ENCODE results near the gene CUTC.
A peak's percentile ranks its signal among the peaks of the same experiment; 100 is the strongest.

CUTC gene

GRCh38 chr10:99769706-99770105 is 37.7 kb downstream of the CUTC start:
- H3K4me3 ChIP-seq (ENCODE audit: low read length), result no peak overlapping the region
- no peak for DNase-seq (ENCODE audit: low read depth)
- no peak for TF ChIP-seq CTCF (conservative IDR thresholded peaks at IDR 0.05; ENCODE audit: low read length)

GRCh38 chr10:99770408-99771045 is 38.5 kb downstream of the CUTC start:
- DNase-seq (ENCODE audit: low read depth), result no peak
- TF ChIP-seq CTCF (conservative IDR thresholded peaks at IDR 0.05; ENCODE audit: low read length), result no peak
- H3K4me3 ChIP-seq (ENCODE audit: low read length), result no peak overlapping the region

DNA sequence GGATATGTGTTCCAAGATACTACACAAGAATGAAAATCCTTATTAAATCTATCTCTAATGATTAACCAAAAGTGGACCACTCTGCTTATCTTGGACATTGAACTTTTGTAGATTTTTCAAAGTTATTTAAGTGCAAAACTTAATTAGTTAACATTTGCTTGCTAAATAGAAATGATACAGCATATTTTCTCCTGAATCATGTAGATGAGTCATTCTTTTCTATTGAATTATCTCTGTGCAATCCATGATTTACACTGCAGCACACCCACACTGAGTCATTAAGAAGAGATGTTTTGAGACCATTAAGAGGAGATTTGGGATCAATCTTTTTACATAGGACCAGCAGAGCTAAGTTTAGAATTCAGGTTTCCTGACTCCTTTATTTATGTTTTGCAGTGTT is 43.8 kb downstream of the CUTC start:
- no peak overlapping the region for H3K4me3 ChIP-seq (ENCODE audit: low read length)
- no peak for TF ChIP-seq CTCF (conservative IDR thresholded peaks at IDR 0.05; ENCODE audit: low read length)
- peak; percentile 87 for DNase-seq (ENCODE audit: low read depth)

DNA sequence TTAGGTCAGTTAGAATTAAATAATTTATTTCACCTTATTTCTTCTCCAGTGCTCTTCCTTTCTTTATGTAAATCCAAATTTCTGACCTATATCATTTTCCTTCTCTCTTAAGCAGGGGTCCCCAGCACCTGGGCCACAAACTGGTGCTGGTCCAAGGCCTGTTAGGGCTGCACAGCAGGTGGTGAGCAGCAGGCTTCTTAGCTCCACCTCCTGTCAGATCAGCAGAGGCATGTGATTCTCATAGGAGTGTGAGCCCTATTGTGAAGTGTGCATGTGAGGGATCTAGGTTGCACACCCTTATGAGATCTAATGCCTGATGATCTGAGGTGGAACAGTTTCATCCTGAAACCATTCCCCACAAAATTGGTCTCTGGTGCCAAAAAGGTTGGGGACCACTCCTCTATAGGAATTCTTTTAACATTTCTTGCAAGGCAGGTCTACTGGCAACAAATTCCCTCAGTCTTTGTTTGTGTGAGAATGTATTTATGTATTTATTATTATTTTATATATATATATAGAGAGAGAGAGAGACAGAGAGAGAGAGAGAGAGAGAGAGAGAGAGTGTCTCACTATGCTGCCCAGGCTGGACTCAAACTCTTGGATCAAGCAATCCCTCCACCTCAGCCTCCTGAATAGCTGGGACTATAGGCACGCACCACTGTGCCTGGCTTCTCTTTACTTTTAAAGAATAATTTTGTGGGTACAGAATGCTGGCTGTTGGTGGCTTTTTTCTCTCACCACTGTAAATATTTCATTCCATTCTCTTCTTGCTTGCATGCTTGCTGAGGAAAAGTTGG is 46.1 kb downstream of the CUTC start:
- TF ChIP-seq CTCF (conservative IDR thresholded peaks at IDR 0.05; ENCODE audit: low read length), result no peak
- no peak for DNase-seq (ENCODE audit: low read depth)
- H3K4me3 ChIP-seq (ENCODE audit: low read length), result no peak overlapping the region

DNA sequence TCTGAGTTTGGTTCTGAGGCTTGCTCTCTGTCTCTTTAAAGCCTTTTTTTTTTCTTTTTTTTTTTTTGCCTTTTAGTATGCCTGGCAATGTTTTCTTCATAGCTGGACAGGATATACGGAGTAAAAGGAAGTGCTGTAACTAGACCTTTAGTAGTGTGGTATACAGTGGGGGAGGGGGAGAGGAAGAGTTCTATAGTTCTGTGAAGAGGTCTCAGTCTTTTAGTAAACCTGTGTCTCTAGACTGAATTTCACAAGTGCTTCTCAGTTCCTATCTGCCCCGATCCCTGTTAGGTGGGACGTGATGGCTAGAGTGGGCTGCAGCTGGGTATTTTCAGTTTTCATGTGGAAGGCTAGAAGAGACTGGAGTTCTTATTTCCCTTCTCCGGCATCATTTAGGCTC is 47.3 kb downstream of the CUTC start:
- no peak for TF ChIP-seq CTCF (conservative IDR thresholded peaks at IDR 0.05; ENCODE audit: low read length)
- H3K4me3 ChIP-seq (ENCODE audit: low read length), result peak overlapping the region; percentile 28
- peak; percentile 74 for DNase-seq (ENCODE audit: low read depth)

DNA sequence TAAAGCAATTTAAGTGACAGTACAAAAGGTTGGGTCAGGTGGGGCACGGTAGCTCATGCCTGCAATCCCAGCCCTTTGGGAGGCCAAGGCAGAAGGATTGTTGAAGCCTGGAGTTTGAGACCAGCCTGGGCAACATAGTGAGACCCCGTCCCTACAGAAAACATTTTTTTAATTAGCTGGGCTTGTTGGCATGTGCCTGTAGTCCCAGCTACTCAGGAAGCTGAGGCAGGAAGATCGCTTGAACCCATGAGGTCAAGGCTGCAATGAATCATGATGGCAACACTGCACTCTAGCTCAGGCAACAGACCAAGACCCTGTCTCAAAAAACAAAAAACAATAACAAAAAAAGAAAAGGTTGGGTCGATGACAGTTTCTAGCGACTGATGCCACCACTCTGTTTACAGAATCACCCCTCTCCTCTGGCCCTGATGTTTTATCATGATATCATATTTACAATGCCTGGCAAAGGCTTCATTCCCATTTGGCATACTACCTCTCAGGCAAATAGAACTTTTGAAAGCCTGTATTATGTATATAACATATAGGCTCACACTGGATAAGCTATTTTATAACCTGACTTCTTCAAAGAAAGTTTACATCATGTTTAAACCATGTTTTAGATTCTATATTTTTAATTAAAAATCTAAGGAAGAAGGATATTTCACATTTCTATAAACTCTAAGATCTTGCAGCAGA is 49.8 kb downstream of the CUTC start:
- no peak for DNase-seq (ENCODE audit: low read depth)
- TF ChIP-seq CTCF (conservative IDR thresholded peaks at IDR 0.05; ENCODE audit: low read length), result no peak
- no peak overlapping the region for H3K4me3 ChIP-seq (ENCODE audit: low read length)
